H1 (cell line): ENCODE data around the gene JPH2. TPM values are rescaled to one million over a fixed set of nuclear protein-coding genes. Genes with fewer than 3 reads are reported as not detected.
A peak's percentile ranks its signal among the peaks of the same experiment; 100 is the strongest.

Experiments used
- BCL11A ChIP-seq, 2 experiments: IDR thresholded peaks; one replicate each; pipeline ENCODE4 v1.6.1; 2011; ENCODE audit warnings: low read depth in 2 of 2, low read length in 2 of 2, mild to moderate bottlenecking in 2 of 2
- PHF8 ChIP-seq: fragments of 200-600 bp; sonication (generic); conservative IDR thresholded peaks from 2 replicates; pipeline ENCODE4 v1.7.1; 2012; ENCODE audit warnings: low read depth, mild to moderate bottlenecking, inconsistent platforms, low read length, moderate library complexity
- SIN3A ChIP-seq, 2 experiments: IDR thresholded peaks in 1 of 2; conservative IDR thresholded peaks in 1 of 2; 2 replicates each; pipeline ENCODE4 v1.6.1; 2011 to 2012; ENCODE audit warnings: low read length in 2 of 2, improper control_type of control experiment in 1 of 2, low read depth in 1 of 2, mild to moderate bottlenecking in 1 of 2
- SRF ChIP-seq: IDR thresholded peaks from 2 replicates; pipeline ENCODE4 v1.6.1; 2011; ENCODE audit warnings: mild to moderate bottlenecking, low read depth, low read length, moderate library complexity
- TAF1 ChIP-seq: IDR thresholded peaks from 2 replicates; pipeline ENCODE4 v1.6.1; 2011; ENCODE audit warnings: mild to moderate bottlenecking, low read depth, low read length
- TAF7 ChIP-seq: optimal IDR thresholded peaks from 2 replicates; pipeline ENCODE3; 2011; ENCODE audit warnings: low read depth, mild to moderate bottlenecking, inconsistent platforms, low read length, moderate library complexity, borderline replicate concordance
- TBP ChIP-seq: IDR thresholded peaks from 2 replicates; pipeline ENCODE4 v1.6.1; 2011; ENCODE audit warnings: low read depth, low read length, improper control_type of control experiment
- TCF12 ChIP-seq: IDR thresholded peaks from 2 replicates; pipeline ENCODE4 v1.6.1; 2011; ENCODE audit warnings: low read depth, mild to moderate bottlenecking, low read length
- polyA plus RNA-seq, 7 experiments: library from polyadenylated mRNA; depleted of rRNA in 3 of 7; stranded (reverse) in 5 of 7; unstranded in 2 of 7; fragments of >200 nt in 5 of 7; fragments of 200-250 nt in 2 of 7; gene quantifications; 1 replicate in 5 of 7; 2 replicates in 1 of 7; 4 replicates in 1 of 7; pipeline versions ENCODE4 v1.2.1 to v1.2.3, GENCODE V29; 2011 to 2013; ENCODE audit warnings: missing spikeins in 2 of 7, mixed read lengths in 2 of 7
- total RNA-seq: library from RNA; stranded (reverse); fragmentation: NEBNext Ultra II Directional; extraction: Animal tissue kit (Norgen Biotek cat#: 25700); gene quantifications from 2 replicates; pipeline ENCODE4 v1.2.1, GENCODE V29; 2021
- TF ChIP-seq, protein P1 (sequence below): IDR thresholded peaks from 2 replicates; pipeline ENCODE4 v1.6.1; 2012; ENCODE audit warnings: low read length, inconsistent platforms

JPH2 gene
- total and polyA plus RNA-seq, 2 of the 8 experiments (the other 6 are each of a cell fraction or from before 2014, with no cell fraction given), result 0.59 to 1.3 TPM

DNA sequence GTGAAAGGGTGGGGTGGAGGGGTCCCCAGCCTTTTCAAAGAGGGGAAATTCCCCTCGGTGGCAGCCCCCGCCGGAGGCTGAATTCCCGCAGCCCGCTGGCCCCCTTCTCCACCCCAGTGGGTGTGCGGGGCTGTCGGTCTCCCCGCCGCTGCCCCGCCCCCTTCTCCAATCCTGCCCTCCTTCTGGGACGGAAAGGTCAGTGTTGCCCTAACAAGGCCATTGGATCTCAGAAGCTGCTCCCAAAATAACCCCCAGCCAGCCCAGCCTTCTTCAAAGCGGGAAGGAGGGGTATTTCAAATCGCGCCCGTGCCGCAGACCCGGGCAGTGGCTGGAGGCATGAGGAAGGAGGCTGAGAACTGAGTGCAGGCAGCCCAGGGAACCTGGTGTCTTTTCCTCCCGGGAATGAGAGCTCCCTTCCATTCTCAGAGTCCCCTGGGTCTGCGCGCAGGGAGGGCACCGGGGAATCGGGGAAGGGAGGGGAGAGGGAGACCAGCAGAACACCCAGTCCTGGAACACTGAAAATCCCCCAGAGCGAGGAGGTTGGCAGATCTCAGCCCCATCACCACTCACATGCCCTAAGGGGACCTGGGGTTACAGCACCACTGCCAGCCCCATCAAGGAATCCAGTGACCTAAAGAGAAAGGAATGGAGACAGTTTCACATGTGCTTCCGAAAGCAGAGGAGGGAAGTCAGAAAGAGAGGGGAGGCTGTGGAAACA lies at the start of gene JPH2 (continued):
- TF ChIP-seq, protein P1, sequence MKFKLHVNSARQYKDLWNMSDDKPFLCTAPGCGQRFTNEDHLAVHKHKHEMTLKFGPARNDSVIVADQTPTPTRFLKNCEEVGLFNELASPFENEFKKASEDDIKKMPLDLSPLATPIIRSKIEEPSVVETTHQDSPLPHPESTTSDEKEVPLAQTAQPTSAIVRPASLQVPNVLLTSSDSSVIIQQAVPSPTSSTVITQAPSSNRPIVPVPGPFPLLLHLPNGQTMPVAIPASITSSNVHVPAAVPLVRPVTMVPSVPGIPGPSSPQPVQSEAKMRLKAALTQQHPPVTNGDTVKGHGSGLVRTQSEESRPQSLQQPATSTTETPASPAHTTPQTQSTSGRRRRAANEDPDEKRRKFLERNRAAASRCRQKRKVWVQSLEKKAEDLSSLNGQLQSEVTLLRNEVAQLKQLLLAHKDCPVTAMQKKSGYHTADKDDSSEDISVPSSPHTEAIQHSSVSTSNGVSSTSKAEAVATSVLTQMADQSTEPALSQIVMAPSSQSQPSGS, result no peak
- TF ChIP-seq TAF1, result 0 out of 2 replicates have a peak, but pooled peaks have one; percentile 17
- no peak for TF ChIP-seq SIN3A (conservative IDR thresholded peaks at IDR 0.05 in 1 of 2, IDR thresholded peaks at IDR 0.05 in 1 of 2; ENCODE audit: low read depth in 1 of 2, low read length in 2 of 2)
- no peak for TF ChIP-seq BCL11A (IDR thresholded peaks at IDR 0.05; ENCODE audit: low read depth in 2 of 2, low read length in 2 of 2)
- 0 out of 2 replicates have a peak, but pooled peaks have one; percentile 4 for TF ChIP-seq SRF
- 0 out of 2 replicates have a peak, but pooled peaks have one; percentile 19 for TF ChIP-seq PHF8
- TF ChIP-seq TAF7, result no peak
- 0 out of 2 replicates have a peak, but pooled peaks have one; percentile 25 for TF ChIP-seq TBP
- no peak for TF ChIP-seq TCF12
